Neural progenitor cell (in vitro differentiated cells): ENCODE measurements around the gene MSANTD2. TPM values are rescaled to one million over a fixed set of nuclear protein-coding genes. Genes with fewer than 3 reads are reported as not detected.

Experiments used
- DNase-seq: peaks from one replicate; pipeline ENCODE4 v3.0.0-alpha.2; 2016; ENCODE audit warnings: low spot score
- H2AFZ ChIP-seq: fragments of 200-600 bp; sonication (generic); replicated peaks from 2 replicates; pipeline ENCODE4 v1.6.1; 2016; ENCODE audit warnings: antibody characterized with exemption
- H3F3A ChIP-seq: fragments of 200-600 bp; sonication (generic); 2 replicates; pipeline ENCODE4 v1.6.1; 2016; ENCODE audit warnings: antibody characterized with exemption, low read depth
- H3K27ac ChIP-seq: fragments of 200-600 bp; sonication (generic); 2 replicates; pipeline ENCODE4 v1.5.1; 2016; ENCODE audit warnings: mild to moderate bottlenecking
- H3K27me3 ChIP-seq: fragments of 200-600 bp; sonication (generic); 2 replicates; pipeline ENCODE4 v1.6.1; 2016; ENCODE audit warnings: mild to moderate bottlenecking, moderate library complexity
- H3K36me3 ChIP-seq: fragments of 200-600 bp; sonication (generic); 2 replicates; pipeline ENCODE4 v1.5.1; 2016
- H3K4me1 ChIP-seq: fragments of 200-600 bp; sonication (generic); 2 replicates; pipeline ENCODE4 v1.6.1; 2016; ENCODE audit warnings: mixed run types
- H3K4me2 ChIP-seq: fragments of 200-600 bp; sonication (generic); 2 replicates; pipeline ENCODE4 v1.6.1; 2016
- H3K4me3 ChIP-seq: fragments of 200-600 bp; sonication (generic); 2 replicates; pipeline ENCODE4 v1.5.1; 2016
- H3K79me2 ChIP-seq: fragments of 200-600 bp; sonication (generic); 2 replicates; pipeline ENCODE4 v1.6.1; 2016; ENCODE audit warnings: low read depth
- H3K9ac ChIP-seq: fragments of 200-600 bp; sonication (generic); 2 replicates; pipeline ENCODE4 v1.6.1; 2016
- H3K9me3 ChIP-seq: fragments of 200-600 bp; sonication (generic); 2 replicates; pipeline ENCODE4 v1.5.1; 2016; ENCODE audit warnings: low read depth
- H4K20me1 ChIP-seq: fragments of 200-600 bp; sonication (generic); 2 replicates; pipeline ENCODE4 v1.6.1; 2016; ENCODE audit warnings: low read depth
- H3K27ac Mint-ChIP-seq: 3 replicates; pipeline ENCODE4 v1.8.0; 2021; ENCODE audit warnings: mixed read lengths
- H3K27me3 Mint-ChIP-seq: 2 replicates; pipeline ENCODE4 v1.8.0; 2022; ENCODE audit warnings: low read depth, mild to moderate bottlenecking, inconsistent platforms, moderate library complexity, mixed read lengths; ENCODE audit not compliant: insufficient read depth
- H3K36me3 Mint-ChIP-seq: 3 replicates; pipeline ENCODE4 v1.8.0; 2021; ENCODE audit warnings: mixed read lengths
- H3K4me1 Mint-ChIP-seq: 3 replicates; pipeline ENCODE4 v1.8.0; 2021; ENCODE audit warnings: mixed read lengths
- H3K4me3 Mint-ChIP-seq: 3 replicates; pipeline ENCODE4 v1.8.0; 2021; ENCODE audit warnings: mild to moderate bottlenecking, moderate library complexity, mixed read lengths
- H3K9me3 Mint-ChIP-seq: 3 replicates; pipeline ENCODE4 v1.8.0; 2020; ENCODE audit warnings: mixed read lengths
- EZH2 ChIP-seq: fragments of 200-600 bp; sonication (generic); IDR thresholded peaks from 2 replicates; pipeline ENCODE4 v1.6.1; 2017; ENCODE audit warnings: antibody characterized with exemption, mild to moderate bottlenecking, moderate library complexity
- EZH2phosphoT487 ChIP-seq: fragments of 200-600 bp; sonication (generic); IDR thresholded peaks from 2 replicates; pipeline ENCODE4 v1.6.1; 2017; ENCODE audit warnings: antibody characterized with exemption
- total RNA-seq: library from RNA; depleted of rRNA; stranded (reverse); fragments of >200 nt; gene quantifications from 2 replicates; pipeline ENCODE4 v1.2.3, GENCODE V29; 2015; ENCODE audit warnings: low replicate concordance
- TF ChIP-seq, protein P1 (sequence below): fragments of 200-600 bp; sonication (generic); IDR thresholded peaks from 2 replicates; pipeline ENCODE4 v1.5.1; 2017; ENCODE audit warnings: antibody characterized with exemption, mild to moderate bottlenecking

MSANTD2 gene
- total RNA-seq, 1 donor from 2014 or later: 41.9 TPM

- no peak for DNase-seq
- no peak overlapping the region for H3K4me3 Mint-ChIP-seq
- no peaks in the 10 kb centered on the region for H3K9me3 ChIP-seq
- peaks cover 63% of the 10 kb centered on the region for H3K27me3 Mint-ChIP-seq
- H3K4me1 Mint-ChIP-seq: peaks cover 72% of the 10 kb centered on the region
- H3K9me3 Mint-ChIP-seq: peaks cover 2% of the 10 kb centered on the region
- no peak overlapping the region for H2AFZ ChIP-seq
- no peaks in the 10 kb centered on the region for H3K36me3 ChIP-seq
- H3F3A ChIP-seq: peaks cover 79% of the 10 kb centered on the region
- no peak overlapping the region for H3K4me2 ChIP-seq
- H3K27ac ChIP-seq: no peak overlapping the region
- H3K79me2 ChIP-seq: no peaks in the 10 kb centered on the region
- H3K4me3 ChIP-seq: no peak overlapping the region
- no peaks in the 10 kb centered on the region for H3K36me3 Mint-ChIP-seq
- peaks cover 55% of the 10 kb centered on the region for H3K27me3 ChIP-seq
- H3K4me1 ChIP-seq: peaks cover 72% of the 10 kb centered on the region
- no peaks in the 10 kb centered on the region for H4K20me1 ChIP-seq
- H3K27ac Mint-ChIP-seq: no peak overlapping the region
- no peak for TF ChIP-seq EZH2phosphoT487
- no peak for TF ChIP-seq EZH2
- TF ChIP-seq, protein P1, sequence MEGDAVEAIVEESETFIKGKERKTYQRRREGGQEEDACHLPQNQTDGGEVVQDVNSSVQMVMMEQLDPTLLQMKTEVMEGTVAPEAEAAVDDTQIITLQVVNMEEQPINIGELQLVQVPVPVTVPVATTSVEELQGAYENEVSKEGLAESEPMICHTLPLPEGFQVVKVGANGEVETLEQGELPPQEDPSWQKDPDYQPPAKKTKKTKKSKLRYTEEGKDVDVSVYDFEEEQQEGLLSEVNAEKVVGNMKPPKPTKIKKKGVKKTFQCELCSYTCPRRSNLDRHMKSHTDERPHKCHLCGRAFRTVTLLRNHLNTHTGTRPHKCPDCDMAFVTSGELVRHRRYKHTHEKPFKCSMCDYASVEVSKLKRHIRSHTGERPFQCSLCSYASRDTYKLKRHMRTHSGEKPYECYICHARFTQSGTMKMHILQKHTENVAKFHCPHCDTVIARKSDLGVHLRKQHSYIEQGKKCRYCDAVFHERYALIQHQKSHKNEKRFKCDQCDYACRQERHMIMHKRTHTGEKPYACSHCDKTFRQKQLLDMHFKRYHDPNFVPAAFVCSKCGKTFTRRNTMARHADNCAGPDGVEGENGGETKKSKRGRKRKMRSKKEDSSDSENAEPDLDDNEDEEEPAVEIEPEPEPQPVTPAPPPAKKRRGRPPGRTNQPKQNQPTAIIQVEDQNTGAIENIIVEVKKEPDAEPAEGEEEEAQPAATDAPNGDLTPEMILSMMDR: no peak
- no peak overlapping the region for H3K9ac ChIP-seq
Observed at GRCh38 chr11:124841201-124841600, 41.0 kb upstream of the MSANTD2 start.

GRCh38 chr11:124840666-124841065 lies 40.5 kb upstream of the MSANTD2 start:
- peaks cover 67% of the 10 kb centered on the region for H3K4me1 ChIP-seq
- H3F3A ChIP-seq: peaks cover 73% of the 10 kb centered on the region
- H3K36me3 Mint-ChIP-seq: no peaks in the 10 kb centered on the region

GRCh38 chr11:124839972-124840621 lies 39.9 kb upstream of the MSANTD2 start:
- no peak overlapping the region for H3K27ac Mint-ChIP-seq
- Histone ChIP-seq H3F3A (peaks cover 68% of the 10 kb centered on the region), H3K36me3 (no peaks in the 10 kb centered on the region), H3K79me2 (no peaks in the 10 kb centered on the region), H4K20me1 (no peaks in the 10 kb centered on the region), H3K27ac (no peak overlapping the region), H3K4me1 (peaks cover 61% of the 10 kb centered on the region), H3K27me3 (peaks cover 63% of the 10 kb centered on the region), H3K4me3 (peak overlapping the region; percentile 51), H2AFZ (peak overlapping the region; percentile 84), H3K4me2 (peak overlapping the region; percentile 84), H3K9me3 (no peaks in the 10 kb centered on the region), H3K9ac (no peak overlapping the region)
- peaks cover 2% of the 10 kb centered on the region for H3K9me3 Mint-ChIP-seq
- no peak for DNase-seq
- no peaks in the 10 kb centered on the region for H3K36me3 Mint-ChIP-seq
- peaks cover 58% of the 10 kb centered on the region for H3K27me3 Mint-ChIP-seq
- TF ChIP-seq, protein P1: no peak
- TF ChIP-seq EZH2: no peak
- no peak for TF ChIP-seq EZH2phosphoT487
- H3K4me1 Mint-ChIP-seq: peaks cover 64% of the 10 kb centered on the region
- H3K4me3 Mint-ChIP-seq: peak overlapping the region; percentile 83

More at GRCh38 chr11:124840666-124841065, 40.5 kb upstream of the MSANTD2 start:
- DNase-seq: no peak
- Histone ChIP-seq H3K36me3 (no peaks in the 10 kb centered on the region), H3K4me2 (no peak overlapping the region), H3K4me3 (no peak overlapping the region), H2AFZ (no peak overlapping the region), H3K9me3 (no peaks in the 10 kb centered on the region), H3K27ac (no peak overlapping the region), H3K9ac (no peak overlapping the region), H3K79me2 (no peaks in the 10 kb centered on the region), H3K27me3 (peaks cover 60% of the 10 kb centered on the region), H4K20me1 (no peaks in the 10 kb centered on the region)
- Mint-ChIP-seq H3K27me3 (peaks cover 60% of the 10 kb centered on the region), H3K4me1 (peaks cover 69% of the 10 kb centered on the region), H3K9me3 (peaks cover 2% of the 10 kb centered on the region), H3K4me3 (no peak overlapping the region), H3K27ac (no peak overlapping the region)
- TF ChIP-seq EZH2 (no peak), EZH2phosphoT487 (no peak)
- TF ChIP-seq, protein P1: no peak
